Psoas muscle (tissue), 8 donors: ENCODE data around the gene TRMT61A. TPM values are rescaled to one million over a fixed set of nuclear protein-coding genes. Genes with fewer than 3 reads are reported as not detected.

Experiments used
- ATAC-seq, 4 donors: fragments of 200-7000 bp; cut with Tn5 transposase; one replicate each; pipeline ENCODE4 v1.9.1; 2020; ENCODE audit warnings: moderate library complexity in 3 of 4, mild to moderate bottlenecking in 2 of 4
- DNase-seq, 2 donors: peaks; one replicate each; pipeline ENCODE4 v3.0.0-alpha.2; 2020
- H3K27ac ChIP-seq: fragments of 200-600 bp; one replicate; pipeline ENCODE4 v1.8.0; 2022
- H3K27me3 ChIP-seq, 3 donors: fragments of 200-600 bp in 1 of 3; one replicate each; pipeline versions ENCODE4 v1.6.1 to v1.8.0; 2013 to 2022; ENCODE audit warnings: low read length in 2 of 3, mild to moderate bottlenecking in 2 of 3, moderate library complexity in 1 of 3; ENCODE audit not compliant: insufficient read depth in 3 of 3
- H3K36me3 ChIP-seq, 2 donors: fragments of 200-600 bp in 1 of 2; one replicate each; pipeline versions ENCODE4 v1.6.1 to v1.8.0; 2013 to 2022; ENCODE audit warnings: low read depth in 1 of 2, mild to moderate bottlenecking in 1 of 2, moderate library complexity in 1 of 2; ENCODE audit not compliant: insufficient read depth in 1 of 2
- H3K4me1 ChIP-seq: fragments of 200-600 bp; one replicate; pipeline ENCODE4 v1.8.0; 2022
- H3K4me3 ChIP-seq: fragments of 200-600 bp; one replicate; pipeline ENCODE4 v1.8.0; 2022; ENCODE audit warnings: mild to moderate bottlenecking
- H3K9me3 ChIP-seq: fragments of 200-600 bp; one replicate; pipeline ENCODE4 v1.8.0; 2022
- WGBS, 3 donors: extraction: QIAGEN DNeasy Blood & Tissue Kit; methylation state at CpG; one replicate each; pipeline versions ENCODE4 v1.1.6 to v1.1.7; 2013; 5-methylcytosine and 5-hydroxymethylcytosine counted together
- intact Hi-C, 2 donors: fragments of 100-400 bp; cut with DNase I; formaldehyde crosslinking; loops; one replicate each; pipeline versions ENCODE4 v1.11.0 to v1.14.2; 2022
- polyA plus RNA-seq, 3 donors: library from polyadenylated mRNA; stranded (reverse); fragments of 200-250 nt; gene quantifications; one replicate each; pipeline ENCODE4 v1.2.3, GENCODE V29; 2013
- total RNA-seq, 4 donors: library from RNA; stranded (reverse); fragmentation: NEBNext Ultra II Directional in 2 of 4; extraction: Animal tissue kit (Norgen Biotek cat#: 25700) in 2 of 4; gene quantifications; one replicate each; pipeline versions ENCODE4 v1.2.1 to v1.2.4, GENCODE V29; 2021 to 2023
- TF ChIP-seq, protein P1 (sequence below): fragments of 200-600 bp; IDR thresholded peaks from one replicate; pipeline ENCODE4 v1.8.0; 2022; ENCODE audit warnings: antibody characterized with exemption
- donor health status: healthy with polysubstance abuse.
- donor health status: DM: no; HTN: no; CAD: no; lungs with moderate emphysema.
- donor health status: Bipolar disorder and iron deficiency.
- donor health status: healthy.
- donor health status: DM: yes; HTN: yes; CAD: no.
- donor health status: DM: no; HTN: no; CAD: no.
- donor health status: DM: no; HTN: no; CAD: no.
- donor health status: DM: yes; HTN: yes; CAD: no.

TRMT61A gene
- total and polyA plus RNA-seq, 7 donors: 6.5 to 29.5 (median 12.7) TPM

- Histone ChIP-seq H3K9me3 (no peaks in the 10 kb centered on the region), H3K27ac (peak overlapping the region; percentile 85), H3K4me3 (no peak overlapping the region), H3K4me1 (peaks cover 39% of the 10 kb centered on the region), H3K27me3 (no peaks in the 10 kb centered on the region), H3K36me3 (no peaks in the 10 kb centered on the region)
- TF ChIP-seq, protein P1, sequence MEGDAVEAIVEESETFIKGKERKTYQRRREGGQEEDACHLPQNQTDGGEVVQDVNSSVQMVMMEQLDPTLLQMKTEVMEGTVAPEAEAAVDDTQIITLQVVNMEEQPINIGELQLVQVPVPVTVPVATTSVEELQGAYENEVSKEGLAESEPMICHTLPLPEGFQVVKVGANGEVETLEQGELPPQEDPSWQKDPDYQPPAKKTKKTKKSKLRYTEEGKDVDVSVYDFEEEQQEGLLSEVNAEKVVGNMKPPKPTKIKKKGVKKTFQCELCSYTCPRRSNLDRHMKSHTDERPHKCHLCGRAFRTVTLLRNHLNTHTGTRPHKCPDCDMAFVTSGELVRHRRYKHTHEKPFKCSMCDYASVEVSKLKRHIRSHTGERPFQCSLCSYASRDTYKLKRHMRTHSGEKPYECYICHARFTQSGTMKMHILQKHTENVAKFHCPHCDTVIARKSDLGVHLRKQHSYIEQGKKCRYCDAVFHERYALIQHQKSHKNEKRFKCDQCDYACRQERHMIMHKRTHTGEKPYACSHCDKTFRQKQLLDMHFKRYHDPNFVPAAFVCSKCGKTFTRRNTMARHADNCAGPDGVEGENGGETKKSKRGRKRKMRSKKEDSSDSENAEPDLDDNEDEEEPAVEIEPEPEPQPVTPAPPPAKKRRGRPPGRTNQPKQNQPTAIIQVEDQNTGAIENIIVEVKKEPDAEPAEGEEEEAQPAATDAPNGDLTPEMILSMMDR: no peak
- intact Hi-C loops: no loop called here
- 58 to 66% (median 63%) methylated on average over 18 to 22 of the region's 22 CpGs for WGBS, 3 donors
- peak in 3 of 4 donors; percentile 2 to 16 (median 15) for ATAC-seq
- peak; percentile 58 to 67 for DNase-seq
These were observed 21.7 kb downstream of the TRMT61A start for GRCh38 chr14:103550451-103551337.

- H3K36me3 ChIP-seq: no peaks in the 10 kb centered on the region
- TF ChIP-seq, protein P1: no peak
- H3K4me1 ChIP-seq: peaks cover 44% of the 10 kb centered on the region
- H3K27me3 ChIP-seq: no peaks in the 10 kb centered on the region
- H3K27ac ChIP-seq: peak overlapping the region; percentile 85
- no peaks in the 10 kb centered on the region for H3K9me3 ChIP-seq
- 36 to 47% (median 39%) methylated on average over 15 to 17 of the region's 17 CpGs for WGBS, 3 donors
- ATAC-seq (peak; percentile 41 to 67 (median 62)), DNase-seq (peak; percentile 84 to 86)
- intact Hi-C loops: no loop called here
- peak overlapping the region; percentile 28 for H3K4me3 ChIP-seq
These were observed 22.4 kb downstream of the TRMT61A start for GRCh38 chr14:103551338-103551762.

DNA sequence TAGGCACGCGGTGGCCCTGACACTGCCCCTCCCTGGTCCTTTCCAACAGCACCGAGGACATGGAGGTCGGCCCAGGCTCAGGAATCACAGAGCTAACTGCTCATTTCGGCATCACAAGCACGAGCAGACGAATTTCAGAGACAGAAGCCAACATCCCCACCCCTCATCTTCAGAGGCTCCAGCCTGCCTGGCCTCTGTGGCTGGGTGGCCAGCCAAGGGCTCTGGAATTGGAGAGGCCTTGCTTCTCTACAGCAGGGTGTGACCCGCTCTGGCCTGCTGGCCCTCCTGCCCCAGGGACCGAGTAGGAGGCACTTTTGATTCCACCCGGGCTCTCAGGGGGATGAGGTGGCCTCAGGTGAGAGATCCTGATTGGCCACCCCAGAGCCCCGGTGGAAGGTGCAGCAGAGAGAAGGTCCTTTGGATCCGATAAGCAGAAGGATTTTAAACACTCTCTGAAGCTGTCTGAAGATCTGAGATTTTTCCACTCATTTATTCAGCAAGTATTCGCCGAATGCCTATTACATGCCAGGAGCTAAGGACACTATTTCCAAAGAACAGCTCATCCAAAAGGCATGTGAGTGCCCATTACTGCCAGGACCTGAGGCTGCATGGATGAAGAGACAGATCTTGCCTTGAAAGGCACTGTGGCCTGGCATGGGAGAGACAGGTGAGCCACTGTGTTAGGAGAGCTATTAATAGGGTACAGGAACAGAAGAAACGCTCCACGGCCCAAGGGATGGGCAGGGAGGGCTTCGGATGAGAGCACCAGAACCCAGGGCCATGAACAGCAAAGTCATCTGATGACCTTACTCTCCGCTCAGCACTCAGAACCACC lies 23.2 kb downstream of the TRMT61A start:
- Histone ChIP-seq H3K4me1 (peaks cover 52% of the 10 kb centered on the region), H3K4me3 (peak overlapping the region; percentile 28), H3K36me3 (no peaks in the 10 kb centered on the region), H3K27ac (peak overlapping the region; percentile 85), H3K27me3 (no peaks in the 10 kb centered on the region), H3K9me3 (no peaks in the 10 kb centered on the region)
- ATAC-seq: peak; percentile 67 to 74 (median 72)
- intact Hi-C loops: no loop called here
- DNase-seq: peak; percentile 75 to 78
- TF ChIP-seq, protein P1: no peak
- WGBS, 3 donors: 27 to 38% (median 28%) methylated on average over 18 of the region's 18 CpGs

DNA sequence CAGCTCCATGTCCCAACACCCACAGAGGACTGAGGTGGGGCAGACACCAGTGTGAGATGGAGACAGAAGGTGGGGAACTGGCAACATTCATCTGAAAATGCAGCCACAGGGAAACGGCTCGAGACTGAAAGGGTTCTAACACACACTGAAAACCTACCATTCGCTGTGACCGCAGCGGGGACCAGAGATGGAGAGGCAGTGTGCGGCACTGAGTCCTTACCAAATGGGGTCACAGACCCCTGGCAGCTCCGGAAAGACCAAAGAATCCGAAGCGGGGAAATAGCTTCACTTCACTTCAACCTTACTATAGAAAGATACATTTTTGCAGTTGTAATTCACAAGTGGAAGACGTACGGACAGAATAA lies 23.8 kb downstream of the TRMT61A start:
- WGBS, 3 donors: 90 to 94% (median 92%) methylated on average over 11 of the region's 11 CpGs
- intact Hi-C loops: no loop called here
- Histone ChIP-seq H3K27ac (peak overlapping the region; percentile 85), H3K36me3 (no peaks in the 10 kb centered on the region), H3K9me3 (no peaks in the 10 kb centered on the region), H3K4me1 (peaks cover 58% of the 10 kb centered on the region), H3K4me3 (no peak overlapping the region), H3K27me3 (no peaks in the 10 kb centered on the region)
- TF ChIP-seq, protein P1: no peak
- ATAC-seq (no peak), DNase-seq (no peak)
